Neural cell (in vitro differentiated cells): ENCODE measurements around the gene PSRC1. TPM values are rescaled to one million over a fixed set of nuclear protein-coding genes. Genes with fewer than 3 reads are reported as not detected.

Experiments used
- H2AFZ ChIP-seq: fragments of 200-600, 300-800 bp; sonication (generic), shearing (Covaris generic); 2 replicates; pipeline ENCODE4 v1.6.0; 2014; ENCODE audit warnings: low read depth, mild to moderate bottlenecking, antibody characterized with exemption, low read length, moderate library complexity
- H3F3A ChIP-seq: fragments of 200-600 bp; shearing (Covaris generic); 2 replicates; pipeline ENCODE4 v1.6.1; 2016; ENCODE audit warnings: mild to moderate bottlenecking, moderate library complexity, mixed read lengths, antibody characterized with exemption, low read length; ENCODE audit not compliant: insufficient read depth, poor library complexity, severe bottlenecking
- H3K27ac ChIP-seq: fragments of 200-600, 300-800 bp; sonication (generic), shearing (Covaris generic); 2 replicates; pipeline ENCODE4 v1.5.1; 2014; ENCODE audit warnings: mild to moderate bottlenecking, low read length, moderate library complexity
- H3K27me3 ChIP-seq: fragments of 300-800, 200-600 bp; sonication (generic), shearing (Covaris generic); 2 replicates; pipeline ENCODE4 v1.6.0; 2014; ENCODE audit warnings: mild to moderate bottlenecking, low read depth, low read length, moderate library complexity; ENCODE audit not compliant: insufficient read depth
- H3K36me3 ChIP-seq: fragments of 300-800, 200-600 bp; sonication (generic), shearing (Covaris generic); 2 replicates; pipeline ENCODE4 v1.5.1; 2014; ENCODE audit warnings: mild to moderate bottlenecking, antibody characterized with exemption, low read length, moderate library complexity; ENCODE audit not compliant: insufficient read depth
- H3K4me2 ChIP-seq: fragments of 300-800, 200-600 bp; sonication (generic), shearing (Covaris generic); 2 replicates; pipeline ENCODE4 v1.6.0; 2014; ENCODE audit warnings: mild to moderate bottlenecking, low read length
- H3K4me3 ChIP-seq: fragments of 300-800, 200-600 bp; sonication (generic), shearing (Covaris generic); 2 replicates; pipeline ENCODE4 v1.5.1; 2014; ENCODE audit warnings: mild to moderate bottlenecking, low read length, moderate library complexity
- H3K79me2 ChIP-seq: fragments of 200-600 bp; shearing (Covaris generic); replicated peaks from 2 replicates; pipeline ENCODE4 v1.6.0; 2014; ENCODE audit warnings: mild to moderate bottlenecking, low read length, moderate library complexity; ENCODE audit not compliant: insufficient read depth
- H3K9ac ChIP-seq: fragments of 300-800, 200-600 bp; sonication (generic), shearing (Covaris generic); 2 replicates; pipeline ENCODE4 v1.6.1; 2016; ENCODE audit warnings: mild to moderate bottlenecking, low read length, mixed read lengths
- H3K9me2 ChIP-seq: fragments of 200-600 bp; shearing (Covaris generic); 2 replicates; pipeline ENCODE4 v1.6.1; 2016; ENCODE audit warnings: mild to moderate bottlenecking, low read length, mixed read lengths; ENCODE audit not compliant: insufficient read depth
- H3K9me3 ChIP-seq: fragments of 200-600, 300-800 bp; sonication (generic), shearing (Covaris generic); 2 replicates; pipeline ENCODE4 v1.6.1; 2016; ENCODE audit warnings: mild to moderate bottlenecking, mixed run types, low read length, moderate library complexity, mixed read lengths
- H4K20me1 ChIP-seq: fragments of 200-600 bp; shearing (Covaris generic); 2 replicates; pipeline ENCODE4 v1.6.1; 2016; ENCODE audit warnings: mild to moderate bottlenecking, mixed run types; ENCODE audit not compliant: insufficient read depth
- CTCF ChIP-seq: fragments of 450-650 bp; IDR thresholded peaks from 2 replicates; pipeline ENCODE4 v1.5.1; 2014; ENCODE audit warnings: antibody characterized with exemption, mild to moderate bottlenecking, moderate library complexity; ENCODE audit not compliant: poor library complexity, severe bottlenecking
- EP300 ChIP-seq: fragments of 450-650 bp; conservative IDR thresholded peaks from 2 replicates; pipeline ENCODE4 v1.6.1; 2014; ENCODE audit warnings: antibody characterized with exemption, mild to moderate bottlenecking, moderate library complexity; ENCODE audit not compliant: poor library complexity, severe bottlenecking
- EZH2 ChIP-seq: fragments of 200-600, 300-800 bp; shearing (Covaris generic), sonication (generic); IDR thresholded peaks from 2 replicates; pipeline ENCODE4 v1.6.1; 2014; ENCODE audit warnings: antibody characterized with exemption, low read length, borderline replicate concordance, mild to moderate bottlenecking; ENCODE audit not compliant: insufficient read depth, poor library complexity, severe bottlenecking
- MXI1 ChIP-seq: fragments of 450-650 bp; conservative IDR thresholded peaks from 2 replicates; pipeline ENCODE4 v1.6.1; 2014; ENCODE audit warnings: antibody characterized with exemption, mild to moderate bottlenecking; ENCODE audit not compliant: poor library complexity, severe bottlenecking
- POLR2AphosphoS5 ChIP-seq: IDR thresholded peaks from 2 replicates; pipeline ENCODE4 v1.6.1; 2012
- RAD21 ChIP-seq: fragments of 450-650 bp; conservative IDR thresholded peaks from 2 replicates; pipeline ENCODE4 v1.6.1; 2014; ENCODE audit warnings: antibody characterized with exemption, mild to moderate bottlenecking, moderate library complexity
- REST ChIP-seq: IDR thresholded peaks from 2 replicates; pipeline ENCODE4 v1.6.1; 2012; ENCODE audit warnings: borderline replicate concordance
- SMC3 ChIP-seq: fragments of 450-650 bp; conservative IDR thresholded peaks from 2 replicates; pipeline ENCODE4 v1.6.1; 2014; ENCODE audit warnings: antibody characterized with exemption, mild to moderate bottlenecking, moderate library complexity; ENCODE audit not compliant: poor library complexity
- TAF1 ChIP-seq: IDR thresholded peaks from 2 replicates; pipeline ENCODE4 v1.6.1; 2012; ENCODE audit warnings: low read depth
- polyA plus RNA-seq: library from polyadenylated mRNA; depleted of rRNA; stranded (reverse); fragments of >200 nt; gene quantifications from 2 replicates; pipeline ENCODE4 v1.2.3, GENCODE V29; 2014

Gene PSRC1
- polyA plus RNA-seq, 1 donor from 2014 or later = 5.4 TPM

GRCh38 chr1:109251277-109252166 is 31.4 kb downstream of the PSRC1 start:
- Histone ChIP-seq H2AFZ (no peak overlapping the region), H3K79me2 (peaks cover 66% of the 10 kb centered on the region), H3K36me3 (peaks cover 12% of the 10 kb centered on the region), H3K27ac (no peak overlapping the region), H3K27me3 (no peaks in the 10 kb centered on the region), H4K20me1 (no peaks in the 10 kb centered on the region), H3F3A (no peaks in the 10 kb centered on the region), H3K4me3 (peak overlapping the region; percentile 75), H3K4me2 (no peak overlapping the region), H3K9me3 (no peaks in the 10 kb centered on the region), H3K9ac (no peak overlapping the region), H3K9me2 (no peaks in the 10 kb centered on the region)
- TF ChIP-seq RAD21 (no peak), CTCF (no peak), MXI1 (no peak), REST (no peak), SMC3 (no peak), EZH2 (no peak), TAF1 (no peak), POLR2AphosphoS5 (no peak)

GRCh38 chr1:109250454-109251276 is 32.3 kb downstream of the PSRC1 start:
- H3K36me3 ChIP-seq = peaks cover 12% of the 10 kb centered on the region
- no peak for TF ChIP-seq RAD21
- TF ChIP-seq EP300 = no peak
- H3K27ac ChIP-seq = peak overlapping the region; percentile 31
- no peaks in the 10 kb centered on the region for H3F3A ChIP-seq
- peak overlapping the region; percentile 86 for H3K4me2 ChIP-seq
- H3K9ac ChIP-seq = peak overlapping the region; percentile 76
- peak overlapping the region; percentile 75 for H3K4me3 ChIP-seq
- H2AFZ ChIP-seq = no peak overlapping the region
- no peaks in the 10 kb centered on the region for H3K9me3 ChIP-seq
- no peaks in the 10 kb centered on the region for H3K27me3 ChIP-seq
- H3K9me2 ChIP-seq = no peaks in the 10 kb centered on the region
- no peaks in the 10 kb centered on the region for H4K20me1 ChIP-seq
- H3K79me2 ChIP-seq = peaks cover 57% of the 10 kb centered on the region
